Measurements from ENCODE around the gene SMPDL3B. TPM values are rescaled to one million over a fixed set of nuclear protein-coding genes. Genes with fewer than 3 reads are reported as not detected.
A peak's percentile ranks its signal among the peaks of the same experiment; 100 is the strongest.

Gene SMPDL3B
- 1 to 10 TPM in 1 of 2 donors, under 1 TPM in 1; 0.41 to 1.5 TPM for total RNA-seq

GRCh38 chr1:27934818-27935549 is at the start of gene SMPDL3B:
TSS of gene SMPDL3B (plus strand) at chr1:27935000. CDS start at chr1:27935184, 184 bp downstream.
- H3K36me3 Mint-ChIP-seq (ENCODE audit: insufficient read depth in 2 of 2): no peaks in the 10 kb centered on the region

GRCh38 chr1:27885114-27885528 is 49.7 kb upstream of the SMPDL3B start:
- H3K36me3 Mint-ChIP-seq (ENCODE audit: insufficient read depth in 2 of 2): peaks cover 20 to 22% of the 10 kb centered on the region in 2 donors
- DNase-seq (no peak), ATAC-seq (replicated peaks in 1 of 2) (no peak)
- H3K9me3 Mint-ChIP-seq: no peaks in the 10 kb centered on the region
- H3K4me3 Mint-ChIP-seq: no peak overlapping the region
- H3K27me3 Mint-ChIP-seq (ENCODE audit: low read depth): no peaks in the 10 kb centered on the region
- H3K27ac Mint-ChIP-seq: no peak overlapping the region
- peaks cover 66% of the 10 kb centered on the region for H3K4me1 Mint-ChIP-seq (ENCODE audit: low read depth)

More at GRCh38 chr1:27934818-27935549, at the start of gene SMPDL3B:
- H3K27me3 Mint-ChIP-seq (ENCODE audit: low read depth): peaks cover 13% of the 10 kb centered on the region
- peaks cover 21% of the 10 kb centered on the region for H3K4me1 Mint-ChIP-seq (ENCODE audit: low read depth)
- DNase-seq (peak in 1 of 2 donors; percentile 33), ATAC-seq (replicated peaks in 1 of 2) (peak; percentile 66 to 83)
- no peaks in the 10 kb centered on the region for H3K9me3 Mint-ChIP-seq
- no peak within 1 kb of the TSS for H3K27ac Mint-ChIP-seq
- peak within 1 kb of the TSS; percentile 73 to 85 for H3K4me3 Mint-ChIP-seq

- Mint-ChIP-seq H3K4me3 (peak overlapping the region; percentile 20 to 84), H3K9me3 (no peaks in the 10 kb centered on the region), H3K27ac (peak overlapping the region; percentile 94), H3K4me1 (ENCODE audit: low read depth) (peaks cover 73% of the 10 kb centered on the region), H3K27me3 (ENCODE audit: low read depth) (no peaks in the 10 kb centered on the region), H3K36me3 (ENCODE audit: insufficient read depth in 2 of 2) (peaks cover 20 to 27% of the 10 kb centered on the region in 2 donors)
- DNase-seq: no peak
- ATAC-seq (replicated peaks in 1 of 2): no peak
These were observed 49.0 kb upstream of the SMPDL3B start for GRCh38 chr1:27885621-27886352.

- DNase-seq: no peak
- Mint-ChIP-seq H3K36me3 (ENCODE audit: insufficient read depth in 2 of 2) (peaks cover 21 to 29% of the 10 kb centered on the region in 2 donors), H3K9me3 (no peaks in the 10 kb centered on the region), H3K27me3 (ENCODE audit: low read depth) (no peaks in the 10 kb centered on the region), H3K4me1 (ENCODE audit: low read depth) (peaks cover 78% of the 10 kb centered on the region), H3K4me3 (peak overlapping the region; percentile 20 to 84), H3K27ac (peak overlapping the region; percentile 94)
- ATAC-seq (replicated peaks in 1 of 2): peak; percentile 18 to 31
These were observed 48.5 kb upstream of the SMPDL3B start for GRCh38 chr1:27886353-27886679.

GRCh38 chr1:27886744-27887143 is 48.1 kb upstream of the SMPDL3B start:
- H3K9me3 Mint-ChIP-seq: no peaks in the 10 kb centered on the region
- no peak for DNase-seq
- peaks cover 23 to 30% of the 10 kb centered on the region in 2 donors for H3K36me3 Mint-ChIP-seq (ENCODE audit: insufficient read depth in 2 of 2)
- ATAC-seq (replicated peaks in 1 of 2): peak; percentile 30 to 33
- H3K27ac Mint-ChIP-seq: peak overlapping the region; percentile 94
- H3K4me1 Mint-ChIP-seq (ENCODE audit: low read depth): peaks cover 82% of the 10 kb centered on the region
- peak overlapping the region; percentile 66 to 84 for H3K4me3 Mint-ChIP-seq
- no peaks in the 10 kb centered on the region for H3K27me3 Mint-ChIP-seq (ENCODE audit: low read depth)

- DNase-seq: peak; percentile 43 to 51
- Mint-ChIP-seq H3K4me3 (peak overlapping the region; percentile 66 to 84), H3K9me3 (no peaks in the 10 kb centered on the region), H3K36me3 (ENCODE audit: insufficient read depth in 2 of 2) (peaks cover 23 to 33% of the 10 kb centered on the region in 2 donors), H3K27me3 (ENCODE audit: low read depth) (no peaks in the 10 kb centered on the region), H3K4me1 (ENCODE audit: low read depth) (peaks cover 89% of the 10 kb centered on the region), H3K27ac (peak overlapping the region; percentile 94)
- peak; percentile 45 to 50 for ATAC-seq (replicated peaks in 1 of 2)
These were observed 47.4 kb upstream of the SMPDL3B start for GRCh38 chr1:27887215-27888021.

- peak overlapping the region; percentile 58 for H3K27ac Mint-ChIP-seq
- H3K4me1 Mint-ChIP-seq (ENCODE audit: low read depth): peaks cover 87% of the 10 kb centered on the region
- no peak for ATAC-seq (replicated peaks in 1 of 2)
- no peaks in the 10 kb centered on the region for H3K9me3 Mint-ChIP-seq
- H3K36me3 Mint-ChIP-seq (ENCODE audit: insufficient read depth in 2 of 2): peaks cover 28 to 43% of the 10 kb centered on the region in 2 donors
- H3K4me3 Mint-ChIP-seq: peak overlapping the region in 1 of 2 donors; percentile 5
- no peaks in the 10 kb centered on the region for H3K27me3 Mint-ChIP-seq (ENCODE audit: low read depth)
- DNase-seq: no peak
These were observed 45.3 kb upstream of the SMPDL3B start for GRCh38 chr1:27889506-27889905.

- Mint-ChIP-seq H3K4me3 (peak overlapping the region; percentile 29 to 75), H3K4me1 (ENCODE audit: low read depth) (peaks cover 69% of the 10 kb centered on the region), H3K9me3 (no peaks in the 10 kb centered on the region), H3K27me3 (ENCODE audit: low read depth) (no peaks in the 10 kb centered on the region), H3K27ac (peak overlapping the region; percentile 95), H3K36me3 (ENCODE audit: insufficient read depth in 2 of 2) (peaks cover 27 to 50% of the 10 kb centered on the region in 2 donors)
- DNase-seq (peak; percentile 52 to 67), ATAC-seq (replicated peaks in 1 of 2) (peak; percentile 69 to 70)
These were observed 43.5 kb upstream of the SMPDL3B start for GRCh38 chr1:27891196-27891889.

- H3K27me3 Mint-ChIP-seq (ENCODE audit: low read depth): no peaks in the 10 kb centered on the region
- H3K4me3 Mint-ChIP-seq: no peak overlapping the region
- ATAC-seq (replicated peaks in 1 of 2) (no peak), DNase-seq (no peak)
- H3K27ac Mint-ChIP-seq: peak overlapping the region; percentile 18
- no peaks in the 10 kb centered on the region for H3K9me3 Mint-ChIP-seq
- peaks cover 20 to 43% of the 10 kb centered on the region in 2 donors for H3K36me3 Mint-ChIP-seq (ENCODE audit: insufficient read depth in 2 of 2)
- peaks cover 37% of the 10 kb centered on the region for H3K4me1 Mint-ChIP-seq (ENCODE audit: low read depth)
These were observed 40.3 kb upstream of the SMPDL3B start for GRCh38 chr1:27894521-27894920.

GRCh38 chr1:27906759-27907158 is 28.0 kb upstream of the SMPDL3B start:
- Mint-ChIP-seq H3K4me3 (no peak overlapping the region), H3K27ac (peak overlapping the region; percentile 31), H3K36me3 (ENCODE audit: insufficient read depth in 2 of 2) (peaks cover 16 to 39% of the 10 kb centered on the region in 2 donors), H3K27me3 (ENCODE audit: low read depth) (no peaks in the 10 kb centered on the region), H3K4me1 (ENCODE audit: low read depth) (peaks cover 15% of the 10 kb centered on the region), H3K9me3 (no peaks in the 10 kb centered on the region)
- ATAC-seq (replicated peaks in 1 of 2) (no peak), DNase-seq (no peak)

- Mint-ChIP-seq H3K4me3 (peak overlapping the region; percentile 99 to 100), H3K9me3 (peaks cover 2 to 5% of the 10 kb centered on the region in 2 donors), H3K27me3 (ENCODE audit: low read depth) (no peaks in the 10 kb centered on the region), H3K36me3 (ENCODE audit: insufficient read depth in 2 of 2) (peaks cover 17 to 30% of the 10 kb centered on the region in 2 donors), H3K4me1 (ENCODE audit: low read depth) (peaks cover 27% of the 10 kb centered on the region), H3K27ac (peak overlapping the region; percentile 91)
- ATAC-seq (replicated peaks in 1 of 2) (peak; percentile 48 to 66), DNase-seq (peak; percentile 35 to 54)
These were observed 22.4 kb upstream of the SMPDL3B start for GRCh38 chr1:27912429-27912828.

- H3K27ac Mint-ChIP-seq: peak overlapping the region; percentile 100
- no peaks in the 10 kb centered on the region for H3K27me3 Mint-ChIP-seq (ENCODE audit: low read depth)
- H3K9me3 Mint-ChIP-seq: peaks cover 2 to 5% of the 10 kb centered on the region in 2 donors
- H3K36me3 Mint-ChIP-seq (ENCODE audit: insufficient read depth in 2 of 2): peaks cover 10 to 20% of the 10 kb centered on the region in 2 donors
- peak overlapping the region; percentile 99 to 100 for H3K4me3 Mint-ChIP-seq
- ATAC-seq (replicated peaks in 1 of 2): no peak
- no peak for DNase-seq
- peaks cover 25% of the 10 kb centered on the region for H3K4me1 Mint-ChIP-seq (ENCODE audit: low read depth)
These were observed 19.7 kb upstream of the SMPDL3B start for GRCh38 chr1:27915082-27915575.

Data from activated T-cell treated with anti-CD3 and anti-CD28 coated beads, Interleukin-2, amount 50 U/mL, for 72 hours (primary cell).